ENCODE data around the gene PLGLB1.
"Not testable (repeated sequence)": the region's sequence is repeated elsewhere in the genome, so short reads cannot be mapped to it uniquely, and the experiment has no call there.

Gene PLGLB1

DNA sequence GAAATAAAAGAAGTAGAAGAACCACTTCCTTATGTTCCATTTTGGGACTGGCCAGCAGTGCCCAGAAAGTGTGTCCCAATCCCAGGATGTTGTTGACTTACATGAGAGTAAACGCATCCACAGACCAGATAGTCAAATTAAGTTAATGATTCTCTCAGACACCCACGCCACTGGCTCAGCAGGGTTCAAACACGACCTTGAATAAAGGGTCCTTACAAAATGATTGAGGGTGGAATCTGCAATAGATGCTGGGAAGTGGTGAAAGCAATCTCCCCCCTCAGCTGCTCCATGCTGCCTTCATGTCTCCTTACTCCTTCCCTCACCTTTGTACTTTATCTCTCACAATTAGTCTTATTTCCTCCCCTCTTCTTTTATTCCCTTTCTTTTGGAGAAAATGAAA lies at the start of gene PLGLB1:
PLGLB1 (minus strand) TSS at position 101 of the 400 bp plus-strand sequence; CDS start at position 40, 61 bp downstream.
- not testable (repeated sequence) for DNase-seq

DNA sequence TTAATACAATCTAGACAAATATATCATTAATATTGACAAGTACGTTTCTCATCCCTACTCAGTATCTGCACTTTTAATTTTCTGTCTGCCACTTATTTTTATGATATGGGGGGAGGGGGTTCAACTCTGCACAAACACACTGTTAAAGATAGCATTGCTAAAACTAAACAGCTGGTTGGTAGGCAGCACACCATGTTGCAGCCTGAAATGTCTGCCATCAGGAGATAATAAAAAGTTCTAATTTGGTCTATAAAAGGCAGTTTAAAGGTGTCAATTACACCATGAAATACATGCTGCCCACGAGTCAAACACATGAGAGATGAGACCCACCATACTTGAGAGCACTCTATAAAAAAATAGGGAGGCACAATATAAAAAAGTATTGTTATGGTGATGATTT lies 42.7 kb upstream of the PLGLB1 start:
- not testable (repeated sequence) for DNase-seq

DNA sequence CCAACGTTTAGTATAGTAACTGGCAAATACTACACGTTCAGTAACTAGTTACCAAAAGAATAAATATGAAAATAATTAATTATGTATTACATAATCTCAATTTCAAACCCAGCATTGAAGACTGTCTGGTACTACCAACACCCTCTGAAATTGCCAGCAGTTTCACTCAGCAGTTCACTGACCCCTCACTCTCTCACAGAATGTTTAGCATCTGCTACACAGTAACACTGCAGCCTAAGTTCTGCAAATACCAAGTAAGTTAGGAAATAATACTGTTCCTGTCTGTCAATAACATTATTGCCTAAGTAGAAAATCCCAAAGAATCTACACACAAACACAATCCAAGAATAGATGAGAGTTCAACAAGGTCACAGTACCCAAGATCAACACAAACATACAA lies 41.8 kb upstream of the PLGLB1 start:
- not testable (repeated sequence) for DNase-seq

DNA sequence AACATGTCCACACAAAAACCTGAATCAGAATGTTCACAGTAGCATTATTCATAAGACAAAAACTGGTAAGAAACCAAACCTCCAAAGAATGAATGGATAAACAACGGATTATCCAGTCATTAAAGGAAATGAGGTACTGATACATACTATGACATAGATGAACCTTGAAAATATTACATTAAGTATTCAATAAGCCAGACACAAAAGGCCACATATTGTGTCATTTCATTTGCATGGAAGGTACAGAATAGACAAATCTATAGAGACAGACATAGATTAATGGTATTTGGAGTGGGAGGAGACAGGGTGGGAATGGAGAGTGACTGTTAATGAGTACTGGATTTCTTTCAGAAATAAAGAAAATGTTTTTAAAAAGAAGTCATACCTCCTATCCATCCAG lies 39.9 kb upstream of the PLGLB1 start:
- DNase-seq, result not testable (repeated sequence)

DNA sequence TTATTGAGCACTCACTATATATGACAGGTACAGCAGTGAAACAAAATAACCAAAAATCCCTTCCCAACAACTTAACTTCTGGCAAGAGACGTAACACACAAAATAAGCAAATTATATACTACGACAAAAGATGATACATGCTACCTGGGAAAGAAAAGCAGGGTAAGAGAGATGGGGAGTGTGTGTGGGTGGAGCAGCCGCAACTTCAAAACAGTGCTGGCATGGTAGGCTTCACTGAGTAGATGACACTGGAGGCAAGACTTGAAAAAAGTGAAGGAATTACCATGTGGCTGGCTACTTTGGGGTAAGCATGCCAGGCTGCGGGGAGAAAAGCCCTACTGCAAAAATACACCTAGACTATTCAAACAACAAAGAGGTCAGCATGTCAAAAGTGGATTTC lies 36.0 kb upstream of the PLGLB1 start:
- DNase-seq, result not testable (repeated sequence)

DNA sequence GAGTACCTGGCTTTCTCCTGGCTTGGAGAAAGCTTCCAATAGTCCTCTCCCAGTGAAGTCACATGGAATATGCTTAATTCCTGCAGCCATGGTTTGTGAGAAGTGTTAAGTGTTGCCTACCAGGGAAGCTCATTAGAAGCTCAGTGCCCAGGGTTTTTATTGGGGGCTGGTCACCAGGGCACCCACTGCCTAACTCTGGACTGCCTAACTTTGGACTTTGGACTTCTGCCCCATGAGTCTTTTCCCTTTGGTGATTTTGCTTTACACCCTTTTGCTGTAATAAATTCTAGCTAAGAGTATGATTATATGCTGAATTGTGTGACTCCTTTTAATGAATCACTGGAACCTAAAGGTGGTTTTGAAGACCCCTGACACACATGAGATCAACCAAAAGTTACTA lies 35.2 kb upstream of the PLGLB1 start:
- not testable (repeated sequence) for DNase-seq

DNA sequence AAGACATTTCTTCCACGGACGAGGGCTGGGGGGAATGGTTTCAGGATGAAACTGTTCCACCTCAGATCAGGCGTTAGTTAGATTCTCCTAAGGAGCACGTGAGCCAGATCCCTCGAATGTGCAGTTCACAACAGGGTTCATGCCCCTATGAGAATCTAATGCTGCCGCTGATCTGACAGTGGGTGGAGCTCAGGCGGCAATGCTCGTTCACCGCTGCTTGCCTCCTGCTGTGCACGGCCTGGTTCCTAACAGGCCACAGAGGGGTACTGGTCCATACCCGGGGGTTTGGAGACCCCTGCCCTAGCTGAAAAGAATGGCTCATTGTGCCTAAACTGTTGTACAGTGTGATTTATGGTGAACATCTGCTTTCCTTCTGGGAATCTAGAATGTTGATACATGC lies 34.8 kb upstream of the PLGLB1 start:
- not testable (repeated sequence) for DNase-seq

DNA sequence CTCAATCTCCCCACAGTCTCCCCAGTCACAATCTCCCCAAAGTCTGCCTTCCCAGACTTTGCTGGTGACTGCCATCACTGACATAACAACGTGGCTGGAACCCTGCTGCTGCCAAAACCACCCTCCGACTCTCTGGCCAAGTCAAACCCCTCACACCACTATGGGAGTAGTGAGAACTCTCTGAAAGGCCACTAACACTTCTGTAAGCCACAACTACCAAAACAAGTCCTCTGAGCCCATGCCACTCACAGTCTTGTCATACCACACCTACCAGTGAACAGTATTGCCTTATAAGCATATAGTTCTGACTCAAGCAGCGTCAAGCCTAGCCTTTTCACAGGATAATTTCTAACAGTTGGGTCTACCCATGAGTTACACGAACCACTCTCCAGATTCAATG lies 32.7 kb upstream of the PLGLB1 start:
- not testable (repeated sequence) for DNase-seq

DNA sequence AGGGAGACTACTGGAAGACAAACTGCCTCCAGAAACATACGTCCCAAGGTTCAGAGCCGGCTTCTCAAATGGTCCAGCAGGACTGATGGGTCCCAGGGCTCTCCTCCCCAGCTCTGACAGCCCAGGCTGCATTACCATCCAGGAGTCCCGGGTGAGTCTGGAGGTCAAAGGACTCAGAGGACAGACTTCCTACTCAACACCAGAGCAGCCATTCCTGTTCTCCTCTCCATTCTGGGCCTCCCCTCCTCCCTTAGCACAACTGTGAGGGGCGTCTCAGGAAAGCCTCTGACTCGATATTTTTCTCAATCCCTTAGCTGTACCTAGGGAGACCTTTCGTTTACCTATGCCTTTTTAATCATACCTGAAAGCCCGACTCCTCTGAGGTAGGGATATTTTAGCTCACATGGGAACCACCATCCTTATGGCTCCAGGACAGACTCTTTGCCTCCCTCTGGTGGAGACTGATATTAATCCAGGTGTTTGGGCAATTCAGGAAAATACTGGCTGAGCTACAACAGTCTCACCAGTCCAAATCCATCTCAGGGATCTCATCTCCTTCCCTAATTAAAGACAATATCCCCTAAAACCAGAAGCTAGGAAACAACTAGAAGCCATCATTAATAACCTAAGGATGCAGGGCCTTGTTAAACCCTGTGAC lies 19.8 kb upstream of the PLGLB1 start:
- DNase-seq, result not testable (repeated sequence)

DNA sequence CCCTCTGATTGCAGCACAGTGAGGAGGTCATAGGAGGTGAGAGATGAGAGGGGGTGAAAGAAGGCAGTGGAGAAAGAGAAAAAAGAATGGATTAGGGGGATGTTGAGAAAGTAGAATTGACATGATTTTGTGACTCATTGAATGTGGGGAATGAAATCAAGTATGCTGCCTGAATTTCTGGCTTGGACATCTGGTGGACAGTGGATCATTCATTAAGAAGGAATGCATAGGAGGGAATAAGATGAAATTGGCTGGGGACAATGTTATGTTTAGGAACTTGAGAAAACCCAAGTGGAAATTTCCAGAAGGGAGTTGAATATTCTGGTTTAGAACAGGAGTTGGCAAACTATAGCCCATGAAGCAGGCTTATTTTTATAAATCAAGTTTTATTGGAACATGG lies 7.0 kb upstream of the PLGLB1 start:
- not testable (repeated sequence) for DNase-seq

DNA sequence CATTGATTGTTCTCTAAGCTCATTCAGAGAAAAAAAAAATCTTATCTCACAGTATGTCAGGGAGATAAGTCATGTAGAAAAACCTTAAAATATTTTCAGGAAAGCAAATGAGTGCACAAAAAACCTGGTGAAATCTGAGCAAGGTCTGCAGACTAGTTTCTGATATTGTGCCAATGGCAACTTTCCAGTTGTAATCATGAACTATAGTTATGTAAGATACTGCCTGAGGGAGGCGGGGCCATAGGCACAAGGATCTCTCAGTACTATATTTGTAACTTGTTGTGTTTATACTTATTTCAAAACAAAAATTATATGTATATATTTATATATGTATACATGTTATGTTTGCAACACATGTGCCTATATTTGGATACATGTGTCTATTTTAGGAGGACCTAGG lies 5.2 kb upstream of the PLGLB1 start:
- not testable (repeated sequence) for DNase-seq

DNA sequence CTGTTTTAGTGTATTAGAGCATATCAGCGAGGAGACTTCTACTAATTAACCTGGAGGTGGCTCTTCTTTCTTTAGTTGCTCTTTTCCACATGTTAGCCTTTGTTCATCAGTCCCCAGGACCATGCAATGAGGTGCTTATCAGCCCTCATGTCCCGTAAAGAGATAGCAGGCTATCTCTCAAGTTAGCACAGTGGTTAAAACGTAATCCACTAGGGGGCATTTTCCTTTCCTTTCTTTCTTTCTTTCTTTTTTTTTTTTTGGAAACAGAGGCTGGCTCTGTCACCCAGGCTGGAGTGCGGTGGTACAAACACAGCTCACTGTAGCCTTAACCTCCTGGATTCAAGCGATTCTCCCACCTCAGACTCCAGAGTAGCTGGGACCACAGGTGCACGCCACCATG lies 4.3 kb upstream of the PLGLB1 start:
- not testable (repeated sequence) for DNase-seq

DNA sequence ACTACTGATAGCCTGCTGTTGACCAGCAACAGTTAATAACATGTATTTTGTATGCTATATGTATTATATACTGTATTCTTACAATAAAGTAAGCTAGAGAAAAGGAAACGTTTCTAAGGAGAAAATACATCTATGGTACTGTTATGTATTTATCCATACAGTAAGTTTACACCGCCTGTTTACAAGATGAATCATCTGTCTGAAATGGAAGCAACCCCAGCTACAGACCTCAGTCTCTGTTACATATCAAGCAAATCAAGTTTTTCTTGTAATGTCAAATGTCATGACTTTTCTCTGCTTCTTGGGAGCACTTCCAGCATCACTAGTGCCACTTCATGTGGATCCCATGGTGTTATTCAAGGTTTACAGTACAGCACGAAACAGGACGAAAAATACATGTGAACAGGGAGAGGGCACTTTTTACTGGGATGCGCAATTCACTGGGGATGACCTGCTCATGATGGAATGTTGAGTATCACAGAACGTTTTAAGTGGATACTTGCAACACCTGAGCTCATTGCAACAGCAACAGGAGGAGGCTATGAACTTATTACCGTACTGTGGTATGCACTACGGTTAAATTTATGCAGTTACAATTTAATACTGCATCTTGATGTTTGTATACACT lies 2.5 kb upstream of the PLGLB1 start:
- not testable (repeated sequence) for DNase-seq

DNA sequence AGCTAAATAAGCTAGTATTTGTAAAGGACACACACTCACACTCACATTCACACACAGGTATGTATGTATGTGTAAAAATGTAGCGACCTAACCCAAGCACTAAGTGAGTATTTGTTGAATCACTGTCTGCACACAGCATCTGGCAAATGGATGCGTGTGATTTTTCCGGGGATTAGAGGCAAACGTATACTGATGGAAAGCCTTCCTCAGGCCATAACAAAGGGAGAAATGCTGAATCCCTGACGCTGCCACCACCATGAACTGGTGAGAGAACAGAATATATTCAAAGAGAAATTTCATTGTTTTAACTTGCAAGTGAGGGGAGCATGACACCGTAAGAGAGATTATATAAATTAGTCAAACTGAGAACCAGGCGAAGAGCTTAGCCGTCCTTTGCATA lies 601 bp downstream of the PLGLB1 start:
- not testable (repeated sequence) for DNase-seq

DNA sequence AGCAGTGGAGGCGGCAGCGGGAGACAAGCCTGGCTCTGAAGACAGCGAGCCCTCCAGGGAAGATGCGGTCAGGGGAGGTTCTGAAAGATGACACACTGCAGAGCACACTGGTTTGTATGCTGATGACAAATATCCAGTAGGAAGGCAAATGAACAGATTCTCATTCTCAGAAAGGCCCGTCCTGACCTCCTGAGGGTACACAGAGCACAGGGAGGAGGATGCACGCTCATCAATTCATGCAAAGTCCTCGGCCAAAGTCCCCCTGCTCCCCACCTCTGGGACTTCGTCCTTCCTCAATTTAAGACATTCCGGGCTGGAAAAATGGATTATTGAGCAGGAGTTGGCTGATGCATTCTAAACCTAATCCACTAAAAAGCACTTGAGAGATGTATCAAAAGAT lies 2.6 kb downstream of the PLGLB1 start:
- DNase-seq, result not testable (repeated sequence)

DNA sequence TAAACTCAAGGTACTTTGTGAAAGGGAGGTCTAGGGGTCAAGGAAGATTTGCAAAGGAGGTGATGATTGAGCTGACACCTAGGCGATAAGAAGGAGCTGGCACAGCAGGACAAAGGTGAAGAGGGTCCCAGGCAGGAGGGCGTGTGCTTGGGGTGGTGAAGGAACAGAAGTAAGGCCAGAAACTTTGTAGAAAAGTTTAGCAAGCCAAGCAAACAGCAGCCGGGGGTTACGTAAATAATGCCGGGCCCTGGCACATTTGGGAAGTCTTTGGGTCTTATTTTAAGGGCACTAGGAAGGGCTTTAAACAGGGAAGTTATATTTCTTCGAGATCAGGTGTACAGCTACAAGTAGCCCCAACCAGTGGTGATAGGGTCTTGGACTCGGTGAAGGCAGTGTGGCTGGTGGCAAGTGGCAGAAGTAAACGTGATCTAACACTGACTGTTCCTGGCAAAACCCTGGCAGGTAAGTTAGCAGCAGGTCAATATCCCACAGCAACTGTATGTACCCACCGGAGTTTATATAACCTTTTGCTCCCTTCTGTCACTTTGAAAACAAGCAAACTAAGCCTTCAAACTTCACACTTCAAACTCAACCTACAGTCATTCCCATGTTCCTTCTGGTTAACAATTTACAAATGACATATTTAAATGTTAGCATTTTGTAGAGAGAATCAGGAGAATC lies 7.0 kb downstream of the PLGLB1 start:
- not testable (repeated sequence) for DNase-seq

DNA sequence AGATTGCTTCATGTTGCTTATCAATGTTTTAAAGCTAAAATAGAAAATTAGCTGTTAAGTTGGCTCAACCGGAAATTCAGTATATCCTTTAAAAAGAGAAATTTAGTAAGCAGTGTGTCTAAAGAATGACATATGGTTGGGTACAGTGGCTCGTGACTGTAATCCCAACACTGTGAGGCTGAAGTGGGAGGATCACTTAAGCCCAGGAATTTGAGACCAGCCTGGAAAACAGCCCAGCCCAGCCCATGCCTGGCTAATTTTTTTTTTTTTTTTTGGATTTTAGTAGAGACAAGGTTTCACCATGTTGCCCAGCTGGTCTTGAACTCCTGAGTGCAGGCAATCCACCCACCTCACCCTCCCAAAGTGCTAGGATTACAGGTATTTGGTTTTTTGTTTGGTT lies 17.2 kb downstream of the PLGLB1 start:
- not testable (repeated sequence) for DNase-seq
